Neural crest cell (in vitro differentiated cells): ENCODE results near the gene NXNL2. TPM values are rescaled to one million over a fixed set of nuclear protein-coding genes. Genes with fewer than 3 reads are reported as not detected.

Experiments
- DNase-seq: peaks from one replicate; pipeline ENCODE4 v3.0.0; 2021; ENCODE audit warnings: low read depth, mixed read lengths, low spot score
- H3K27ac Mint-ChIP-seq: one replicate; pipeline ENCODE4 v1.8.0; 2021; ENCODE audit warnings: mild to moderate bottlenecking, mixed read lengths; ENCODE audit not compliant: unreplicated experiment
- H3K27me3 Mint-ChIP-seq: 2 replicates; pipeline ENCODE4 v1.8.0; 2021; ENCODE audit warnings: low read depth, mild to moderate bottlenecking, mixed read lengths
- H3K36me3 Mint-ChIP-seq: 2 replicates; pipeline ENCODE4 v1.8.0; 2021; ENCODE audit warnings: low read depth, mild to moderate bottlenecking, mixed read lengths
- H3K4me1 Mint-ChIP-seq: 2 replicates; pipeline ENCODE4 v1.8.0; 2021; ENCODE audit warnings: mixed read lengths
- H3K4me3 Mint-ChIP-seq: one replicate; pipeline ENCODE4 v1.8.0; 2021; ENCODE audit warnings: mild to moderate bottlenecking, mixed read lengths
- H3K9me3 Mint-ChIP-seq: 2 replicates; pipeline ENCODE4 v1.8.0; 2021; ENCODE audit warnings: mixed read lengths
- total RNA-seq: library from RNA; stranded (reverse); gene quantifications from 2 replicates; pipeline ENCODE4 v1.2.1, GENCODE V29; 2021
- TF ChIP-seq, protein P1 (sequence below): fragments of 200-600 bp; sonication (generic); conservative IDR thresholded peaks from 2 replicates; pipeline ENCODE4 v1.5.0; 2021; ENCODE audit warnings: antibody characterized with exemption, mild to moderate bottlenecking

Gene NXNL2
- total RNA-seq, 1 donor from 2014 or later = not detected

DNA sequence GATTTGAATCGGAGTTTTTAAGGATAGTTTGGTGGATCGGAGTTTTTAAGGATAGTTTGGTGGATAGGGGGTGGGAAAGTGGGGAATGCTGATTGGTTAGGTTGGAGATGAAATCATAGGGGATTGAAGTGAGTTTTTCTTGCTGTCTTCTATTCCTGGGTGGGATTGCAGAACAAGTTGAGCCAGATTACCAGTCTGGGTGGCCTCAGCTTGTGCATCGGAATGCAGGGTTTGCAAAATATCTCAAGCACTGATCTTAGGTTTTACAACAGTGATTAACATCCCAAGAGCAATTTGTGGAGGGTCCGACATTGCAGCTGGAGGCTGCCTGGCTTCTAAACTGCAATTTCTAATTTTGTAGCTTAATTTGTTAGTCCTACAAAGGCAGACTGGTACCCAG lies 23.1 kb upstream of the NXNL2 start:
- Mint-ChIP-seq H3K27me3 (peaks cover 6% of the 10 kb centered on the region), H3K9me3 (peaks cover 6% of the 10 kb centered on the region), H3K4me3 (no peak overlapping the region), H3K36me3 (no peaks in the 10 kb centered on the region), H3K27ac (no peak overlapping the region), H3K4me1 (no peaks in the 10 kb centered on the region)
- TF ChIP-seq, protein P1, sequence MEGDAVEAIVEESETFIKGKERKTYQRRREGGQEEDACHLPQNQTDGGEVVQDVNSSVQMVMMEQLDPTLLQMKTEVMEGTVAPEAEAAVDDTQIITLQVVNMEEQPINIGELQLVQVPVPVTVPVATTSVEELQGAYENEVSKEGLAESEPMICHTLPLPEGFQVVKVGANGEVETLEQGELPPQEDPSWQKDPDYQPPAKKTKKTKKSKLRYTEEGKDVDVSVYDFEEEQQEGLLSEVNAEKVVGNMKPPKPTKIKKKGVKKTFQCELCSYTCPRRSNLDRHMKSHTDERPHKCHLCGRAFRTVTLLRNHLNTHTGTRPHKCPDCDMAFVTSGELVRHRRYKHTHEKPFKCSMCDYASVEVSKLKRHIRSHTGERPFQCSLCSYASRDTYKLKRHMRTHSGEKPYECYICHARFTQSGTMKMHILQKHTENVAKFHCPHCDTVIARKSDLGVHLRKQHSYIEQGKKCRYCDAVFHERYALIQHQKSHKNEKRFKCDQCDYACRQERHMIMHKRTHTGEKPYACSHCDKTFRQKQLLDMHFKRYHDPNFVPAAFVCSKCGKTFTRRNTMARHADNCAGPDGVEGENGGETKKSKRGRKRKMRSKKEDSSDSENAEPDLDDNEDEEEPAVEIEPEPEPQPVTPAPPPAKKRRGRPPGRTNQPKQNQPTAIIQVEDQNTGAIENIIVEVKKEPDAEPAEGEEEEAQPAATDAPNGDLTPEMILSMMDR = no peak
- DNase-seq = no peak

DNA sequence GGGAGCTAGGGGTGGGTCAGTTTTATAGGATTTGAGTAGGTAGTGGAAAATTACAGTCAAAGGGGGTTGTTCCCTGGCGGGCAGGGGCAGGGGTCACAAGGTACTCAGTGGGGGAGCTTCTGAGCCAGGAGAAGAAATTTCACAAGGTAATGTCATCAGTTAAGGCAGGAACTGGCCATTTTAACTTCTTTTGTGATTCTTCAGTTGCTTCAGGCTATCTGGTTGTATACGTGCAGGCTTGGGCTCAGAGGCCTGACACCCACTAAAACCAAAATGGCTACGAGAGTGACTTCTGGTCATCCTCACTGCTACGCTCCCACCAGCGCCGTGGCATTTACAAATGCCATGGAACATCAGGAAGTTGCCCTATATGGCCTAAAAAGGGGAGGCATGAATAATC lies 20.7 kb upstream of the NXNL2 start:
- peaks cover 6% of the 10 kb centered on the region for H3K27me3 Mint-ChIP-seq
- DNase-seq = no peak
- no peaks in the 10 kb centered on the region for H3K4me1 Mint-ChIP-seq
- H3K27ac Mint-ChIP-seq = no peak overlapping the region
- H3K36me3 Mint-ChIP-seq = no peaks in the 10 kb centered on the region
- H3K4me3 Mint-ChIP-seq = no peak overlapping the region
- peaks cover 3% of the 10 kb centered on the region for H3K9me3 Mint-ChIP-seq
- TF ChIP-seq, protein P1 = no peak

DNA sequence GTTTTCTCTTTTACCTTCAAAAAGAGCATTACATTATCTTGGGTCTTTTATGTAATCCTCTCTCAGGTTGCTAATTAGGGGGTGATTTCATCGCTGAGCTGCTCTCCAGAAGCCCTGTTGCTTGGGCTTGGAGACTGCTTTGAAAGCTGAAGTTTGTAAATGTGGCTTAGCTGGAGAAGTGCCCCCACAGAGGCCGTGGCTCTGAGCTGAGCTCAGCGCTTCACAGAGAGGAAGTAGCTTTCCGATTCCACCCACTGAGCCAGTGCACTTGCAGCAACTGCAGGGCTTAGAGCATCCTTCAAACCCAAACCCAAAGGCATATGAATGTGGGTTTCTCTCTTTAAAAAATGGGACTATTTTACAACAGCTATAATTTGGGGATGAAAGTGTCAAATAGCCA lies 13.7 kb upstream of the NXNL2 start:
- Mint-ChIP-seq H3K4me1 (no peaks in the 10 kb centered on the region), H3K27me3 (peaks cover 7% of the 10 kb centered on the region), H3K36me3 (no peaks in the 10 kb centered on the region), H3K4me3 (no peak overlapping the region), H3K9me3 (no peaks in the 10 kb centered on the region), H3K27ac (no peak overlapping the region)
- DNase-seq = no peak
- TF ChIP-seq, protein P1 = no peak

DNA sequence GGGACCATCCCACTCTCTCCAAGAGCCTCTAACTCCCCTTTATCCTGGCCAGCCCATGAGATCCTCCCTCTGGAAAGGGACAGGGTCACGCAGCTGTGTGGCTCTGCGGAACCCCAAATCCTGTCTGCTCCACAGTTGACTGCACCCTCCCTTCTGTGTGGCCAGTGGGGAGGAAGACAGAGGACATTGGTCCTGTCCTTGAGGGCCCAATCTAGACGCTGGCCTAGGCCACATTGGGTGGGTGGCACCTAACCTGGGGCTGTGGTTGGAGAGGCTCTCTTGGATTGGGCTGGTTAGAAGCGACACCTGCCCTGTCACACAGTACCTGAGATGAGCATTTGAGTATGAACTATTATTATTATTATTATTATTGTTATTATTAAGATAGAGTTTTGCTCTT lies 12.6 kb upstream of the NXNL2 start:
- H3K27me3 Mint-ChIP-seq = peaks cover 8% of the 10 kb centered on the region
- no peaks in the 10 kb centered on the region for H3K9me3 Mint-ChIP-seq
- no peak overlapping the region for H3K27ac Mint-ChIP-seq
- H3K4me3 Mint-ChIP-seq = no peak overlapping the region
- H3K4me1 Mint-ChIP-seq = no peaks in the 10 kb centered on the region
- TF ChIP-seq, protein P1 = no peak
- DNase-seq = no peak
- no peaks in the 10 kb centered on the region for H3K36me3 Mint-ChIP-seq

DNA sequence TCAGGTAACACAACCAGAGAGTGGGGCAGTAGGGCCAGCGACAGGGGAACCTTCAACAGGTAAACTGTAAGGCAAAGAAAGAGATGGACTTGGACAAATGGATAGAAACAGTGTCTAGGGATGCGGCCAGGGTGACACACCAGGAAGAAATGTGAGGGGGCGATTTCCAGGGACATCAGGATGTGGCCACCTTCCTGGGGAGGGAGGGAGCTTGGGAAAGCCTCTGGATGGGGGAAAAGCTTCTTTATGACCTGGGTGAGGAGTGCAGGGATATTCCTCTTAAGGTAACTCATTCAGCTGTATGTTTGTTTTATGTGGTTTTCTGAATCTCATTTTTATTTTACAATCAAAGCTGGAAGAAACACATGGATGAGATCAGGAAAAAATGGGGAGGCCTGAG lies 11.9 kb upstream of the NXNL2 start:
- no peak for DNase-seq
- no peaks in the 10 kb centered on the region for H3K4me1 Mint-ChIP-seq
- no peaks in the 10 kb centered on the region for H3K9me3 Mint-ChIP-seq
- peaks cover 8% of the 10 kb centered on the region for H3K27me3 Mint-ChIP-seq
- H3K4me3 Mint-ChIP-seq = no peak overlapping the region
- TF ChIP-seq, protein P1 = no peak
- peak overlapping the region; percentile 93 for H3K27ac Mint-ChIP-seq
- no peaks in the 10 kb centered on the region for H3K36me3 Mint-ChIP-seq

DNA sequence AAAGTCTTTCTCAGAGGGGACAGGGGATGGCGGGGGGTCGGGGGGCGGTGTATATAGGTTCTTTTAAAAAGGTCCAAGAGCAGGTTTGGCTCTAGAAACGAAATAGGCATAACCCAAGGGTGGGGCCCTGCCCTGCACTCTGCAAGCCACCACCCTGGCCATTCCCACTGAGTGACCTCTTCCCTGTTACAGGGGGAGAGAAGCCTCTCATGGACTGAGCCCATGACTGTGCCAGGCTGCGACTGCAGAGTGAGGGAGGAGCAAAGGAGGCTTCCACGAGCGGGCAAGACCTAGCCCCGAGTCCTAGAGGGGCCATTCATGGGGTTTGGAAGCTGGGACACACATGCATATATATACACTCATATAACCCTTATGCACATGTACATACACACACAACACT lies 10.1 kb upstream of the NXNL2 start:
- DNase-seq = no peak
- H3K27me3 Mint-ChIP-seq = peaks cover 17% of the 10 kb centered on the region
- H3K27ac Mint-ChIP-seq = no peak overlapping the region
- H3K36me3 Mint-ChIP-seq = no peaks in the 10 kb centered on the region
- H3K4me3 Mint-ChIP-seq = no peak overlapping the region
- H3K9me3 Mint-ChIP-seq = no peaks in the 10 kb centered on the region
- TF ChIP-seq, protein P1 = no peak
- H3K4me1 Mint-ChIP-seq = no peaks in the 10 kb centered on the region
